IMR-90 (cell line): ENCODE results near the gene GATD1. TPM values are rescaled to one million over a fixed set of nuclear protein-coding genes. Genes with fewer than 3 reads are reported as not detected.

Experiments used
- ATAC-seq: fragments of 200-7000 bp; cut with Tn5 transposase; 2 replicates; pipeline ENCODE4 v1.9.1; 2020; ENCODE audit warnings: low read depth, mild to moderate bottlenecking, moderate library complexity
- BruUV-seq: library from RNA; stranded (reverse); fragments of 400-500 nt; replicated peaks from 2 replicates; lab custom pipeline; 2021; lab: Mats Ljungman, UMichigan
- CTCF ChIA-PET: fragments of 300-600 bp; formaldehyde crosslinking; extraction: SDS; loops from one replicate; lab custom pipeline; 2021; ENCODE audit warnings: antibody characterized with exemption; lab: Yijun Ruan, JAX
- POLR2A ChIA-PET: fragments of 300-600 bp; sonication (Branson Sonifier 250); formaldehyde crosslinking; loops from one replicate; lab custom pipeline; 2022; ENCODE audit warnings: antibody characterized with exemption; ENCODE audit not compliant: unreplicated experiment; lab: Charles Lee
- DNase-seq: peaks from one replicate; pipeline ENCODE4 v3.0.0; 2013
- H2AFZ ChIP-seq: replicated peaks from 2 replicates; pipeline ENCODE3; 2013; ENCODE audit warnings: low read length, mild to moderate bottlenecking; ENCODE audit not compliant: poor library complexity
- H2AK5ac ChIP-seq: 2 replicates; pipeline ENCODE4 v1.6.1; 2013; ENCODE audit warnings: low read depth, low read length, inconsistent platforms
- H2AK9ac ChIP-seq: replicated peaks from 2 replicates; pipeline ENCODE3; 2013; ENCODE audit warnings: mild to moderate bottlenecking, low read depth, low read length, moderate library complexity; ENCODE audit not compliant: poor library complexity
- H2BK120ac ChIP-seq: 2 replicates; pipeline ENCODE4 v1.6.1; 2013; ENCODE audit warnings: low read depth, low read length, inconsistent platforms
- H2BK15ac ChIP-seq: 3 replicates; pipeline ENCODE4 v1.6.1; 2013; ENCODE audit warnings: low read depth, low read length, inconsistent platforms
- H2BK20ac ChIP-seq: 2 replicates; pipeline ENCODE4 v1.6.1; 2013; ENCODE audit warnings: low read depth, mild to moderate bottlenecking, inconsistent platforms, low read length, moderate library complexity
- H2BK5ac ChIP-seq: 2 replicates; pipeline ENCODE4 v1.6.1; 2013; ENCODE audit warnings: mild to moderate bottlenecking, low read depth, low read length, inconsistent platforms; ENCODE audit not compliant: poor library complexity, severe bottlenecking
- H3K14ac ChIP-seq: replicated peaks from 2 replicates; pipeline ENCODE4 v1.6.1; 2013; ENCODE audit warnings: low read depth, low read length, inconsistent platforms
- H3K18ac ChIP-seq: 2 replicates; pipeline ENCODE4 v1.6.1; 2013; ENCODE audit warnings: low read depth, low read length, control low read depth
- H3K23ac ChIP-seq: 2 replicates; pipeline ENCODE4 v1.6.1; 2013; ENCODE audit warnings: low read depth, low read length, inconsistent platforms
- H3K27ac ChIP-seq: 2 replicates; pipeline ENCODE4 v1.5.1; 2013; ENCODE audit warnings: mild to moderate bottlenecking, control low read depth, low read length; ENCODE audit not compliant: insufficient read depth
- H3K27me3 ChIP-seq: 2 replicates; pipeline ENCODE4 v1.6.1; 2013; ENCODE audit warnings: low read length; ENCODE audit not compliant: control insufficient read depth, insufficient read depth
- H3K36me3 ChIP-seq: 2 replicates; pipeline ENCODE4 v1.6.1; 2013; ENCODE audit warnings: low read length, mixed read lengths; ENCODE audit not compliant: control insufficient read depth, insufficient read depth
- H3K4ac ChIP-seq: 2 replicates; pipeline ENCODE4 v1.6.1; 2013; ENCODE audit warnings: low read depth, low read length, inconsistent platforms
- H3K4me1 ChIP-seq: 2 replicates; pipeline ENCODE4 v1.6.1; 2013; ENCODE audit warnings: low read length, mixed read lengths; ENCODE audit not compliant: control insufficient read depth, insufficient read depth
- H3K4me2 ChIP-seq: 2 replicates; pipeline ENCODE4 v1.6.1; 2013; ENCODE audit warnings: low read depth, mild to moderate bottlenecking, control low read depth, low read length, moderate library complexity
- H3K4me3 ChIP-seq: 2 replicates; pipeline ENCODE4 v1.5.1; 2013; ENCODE audit warnings: low read depth, mild to moderate bottlenecking, control low read depth, low read length, moderate library complexity; ENCODE audit not compliant: insufficient read depth
- H3K56ac ChIP-seq: 2 replicates; pipeline ENCODE4 v1.6.1; 2013; ENCODE audit warnings: low read length, inconsistent platforms; ENCODE audit not compliant: insufficient read depth; ENCODE audit errors: extremely low read depth
- H3K79me1 ChIP-seq, 2 experiments: 2 replicates each; pipeline ENCODE4 v1.6.1; 2013; ENCODE audit warnings: low read length in 2 of 2, inconsistent platforms in 1 of 2, low read depth in 1 of 2
- H3K9ac ChIP-seq: 2 replicates; pipeline ENCODE4 v1.6.1; 2013; ENCODE audit warnings: low read depth, low read length, control low read depth
- H3K9me1 ChIP-seq: 2 replicates; pipeline ENCODE4 v1.6.1; 2013; ENCODE audit warnings: low read length, inconsistent platforms; ENCODE audit not compliant: insufficient read depth
- H3K9me3 ChIP-seq: 2 replicates; pipeline ENCODE4 v1.6.1; 2013; ENCODE audit warnings: low read length; ENCODE audit not compliant: control insufficient read depth, insufficient read depth
- H4K20me1 ChIP-seq: 2 replicates; pipeline ENCODE4 v1.6.1; 2013; ENCODE audit warnings: low read length, inconsistent platforms; ENCODE audit not compliant: insufficient read depth
- H4K5ac ChIP-seq: 2 replicates; pipeline ENCODE4 v1.6.1; 2013; ENCODE audit warnings: mild to moderate bottlenecking, low read depth, low read length, control low read depth
- H4K8ac ChIP-seq, 2 experiments: 2 replicates each; pipeline ENCODE4 v1.6.1; 2013; ENCODE audit warnings: low read depth in 2 of 2, low read length in 2 of 2, control low read depth in 1 of 2, inconsistent platforms in 1 of 2
- H4K91ac ChIP-seq: 2 replicates; pipeline ENCODE4 v1.6.1; 2013; ENCODE audit warnings: low read depth, low read length, inconsistent platforms; ENCODE audit not compliant: insufficient read depth
- BHLHE40 ChIP-seq: fragments of 150-350 bp; IDR thresholded peaks from 2 replicates; pipeline ENCODE4 v1.6.1; 2016; ENCODE audit warnings: mild to moderate bottlenecking, low read depth, low read length
- NFE2L2 ChIP-seq: fragments of 150-350 bp; IDR thresholded peaks from 2 replicates; pipeline ENCODE4 v1.6.1; 2016; ENCODE audit warnings: low read depth, mild to moderate bottlenecking, low read length
- POLR2A ChIP-seq: IDR thresholded peaks from 2 replicates; pipeline ENCODE4 v1.6.1; 2012; ENCODE audit warnings: mild to moderate bottlenecking, low read depth, low read length
- WGBS, 2 experiments: methylation state at CpG; one replicate each; pipeline versions ENCODE4 v1.1.5 to v1.1.7; 2013; ENCODE audit warnings: missing lambda C conversion rate in 2 of 2; ENCODE audit not compliant: insufficient read length in 1 of 2; ENCODE audit errors: extremely low coverage in 2 of 2; 5-methylcytosine and 5-hydroxymethylcytosine counted together
- dilution Hi-C: fragments of 300-500 bp; cut with HindIII; formaldehyde crosslinking; loops from one replicate; pipeline ENCODE4 v1.14.3; 2018; ENCODE audit warnings: low sequenced_read_pairs; ENCODE audit not compliant: unreplicated experiment
- in situ Hi-C: fragments of 300-500 bp; cut with MboI; formaldehyde crosslinking; loops from 3 replicates; pipeline ENCODE4 v1.14.3; 2019; ENCODE audit warnings: low sequenced_read_pairs, inconsistent platforms, mixed read lengths
- intact Hi-C: fragments of 100-400 bp; cut with micrococcal nuclease; formaldehyde crosslinking; loops from 2 replicates; pipeline ENCODE4 v1.10.0; 2022
- polyA plus RNA-seq, 3 experiments: library from polyadenylated mRNA; depleted of rRNA; stranded (reverse); fragments of >200 nt; gene quantifications; 2 replicates each; pipeline ENCODE4 v1.2.3, GENCODE V29; 2012; ENCODE audit warnings: low replicate concordance in 1 of 3
- total RNA-seq: library from RNA; depleted of rRNA; stranded (reverse); fragments of >200 nt; gene quantifications from 2 replicates; pipeline ENCODE4 v1.2.3, GENCODE V29; 2012

The GATD1 gene
- total and polyA plus RNA-seq, 2 of the 4 experiments (the other 2 are of a cell fraction) = 3.0 to 52.5 TPM

DNA sequence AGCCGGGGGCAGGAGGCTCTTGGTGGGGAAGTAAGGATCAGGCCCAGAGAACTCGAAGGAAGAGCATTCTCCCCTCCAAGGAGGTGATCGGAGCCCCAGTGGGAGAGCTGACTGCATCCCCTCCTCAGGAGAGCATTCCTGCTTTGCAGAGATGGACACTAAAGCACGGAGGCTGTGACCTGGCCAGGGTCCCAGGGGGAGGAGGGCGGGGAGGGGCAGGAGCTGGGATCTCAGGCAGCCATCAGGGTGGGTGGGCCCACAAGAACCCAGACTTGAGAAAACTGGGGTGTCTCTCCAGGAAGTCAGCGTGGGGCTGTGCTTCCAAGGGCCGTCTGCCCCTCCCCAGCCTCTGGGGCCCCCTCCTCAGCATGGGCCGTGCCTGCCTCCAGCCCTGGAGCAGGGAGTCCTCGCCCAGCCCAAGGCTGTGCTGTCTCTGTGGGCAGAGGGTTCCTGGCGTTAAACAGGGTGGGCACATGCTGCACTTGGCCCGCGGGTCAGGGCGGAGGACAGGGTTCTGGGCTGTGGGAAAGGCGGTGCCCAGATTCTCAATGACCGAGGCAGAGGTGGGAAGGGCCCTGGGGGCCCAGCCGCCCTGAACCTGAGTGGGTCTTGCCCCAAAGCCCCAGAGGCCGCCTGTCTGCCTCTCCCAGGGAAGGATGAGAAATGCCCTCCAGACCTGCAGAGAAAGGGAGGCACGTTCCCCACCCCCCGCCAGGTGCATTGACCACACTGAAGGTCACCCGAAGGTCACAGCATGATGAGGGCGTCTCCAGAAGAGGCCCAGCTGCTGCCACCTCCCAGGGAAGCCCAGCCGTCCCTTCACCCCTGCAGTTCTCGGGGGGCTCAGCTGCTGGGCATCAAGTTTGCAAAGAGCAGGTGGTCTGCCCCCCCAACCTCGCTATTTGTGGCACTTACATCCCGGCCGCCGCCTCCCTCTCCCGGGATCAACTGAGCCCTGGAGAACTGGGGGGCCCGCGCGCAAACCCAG is 12.0 kb upstream of the GATD1 start:
- Histone ChIP-seq H3K9ac (no peak overlapping the region), H2BK5ac (no peak overlapping the region), H4K5ac (no peak overlapping the region), H2AFZ (peak overlapping the region; percentile 53), H3K36me3 (peaks cover 19% of the 10 kb centered on the region; the same call in 1 of the 2 replicates), H4K8ac (no peak overlapping the region), H3K27me3 (no peaks in the 10 kb centered on the region), H2BK20ac (no peak overlapping the region), H4K20me1 (no peaks in the 10 kb centered on the region; the same call in 1 of the 2 replicates), H4K91ac (no peak overlapping the region), H2AK9ac (peak overlapping the region; percentile 7), H3K23ac (no peak overlapping the region), H3K27ac (no peak overlapping the region), H3K56ac (no peak overlapping the region), H3K9me3 (no peaks in the 10 kb centered on the region), H3K18ac (no peak overlapping the region), H3K4me3 (no peak overlapping the region; the same call in 1 of the 2 replicates), H2AK5ac (no peak overlapping the region; the same call in 1 of the 2 replicates), H3K9me1 (no peaks in the 10 kb centered on the region), H3K4me2 (peak overlapping the region; percentile 44; the same call in 1 of the 2 replicates), H3K4me1 (peaks cover 5% of the 10 kb centered on the region), H3K14ac (no peak overlapping the region), H2BK120ac (no peak overlapping the region), H3K79me1 (peaks cover 0 to 8% of the 10 kb centered on the region in 2 experiments; a peak in 2 of 4 replicates), H3K4ac (no peak overlapping the region), H2BK15ac (no peak overlapping the region)
- ChIA-PET CTCF (no interaction called here), POLR2A (no interaction called here)
- ATAC-seq (no peak; the same call in 1 of the 2 replicates), DNase-seq (no peak)
- intact Hi-C loops (no loop called here), in situ Hi-C loops (no loop called here), dilution Hi-C loops (no loop called here)
- BruUV-seq = no TSS peak
- TF ChIP-seq BHLHE40 (no peak), NFE2L2 (no peak), POLR2A (no peak)
- 46% methylated on average over 10 of the region's 31 CpGs; no CpG with 5 or more reads in 1 of the 2 experiments for WGBS, 2 experiments
